Fibroblast of lung (primary cell): ENCODE measurements around the gene SGPL1.

ENCODE experiments used
- CTCF ChIP-seq, 2 donors: IDR thresholded peaks in 1 of 2; conservative IDR thresholded peaks in 1 of 2; 1 replicate in 1 of 2; 2 replicates in 1 of 2; pipeline ENCODE4 v1.5.1; 2011 to 2012; ENCODE audit warnings: low read length in 2 of 2, control low read depth in 1 of 2, inconsistent platforms in 1 of 2, low read depth in 1 of 2, mild to moderate bottlenecking in 1 of 2
- EZH2 ChIP-seq: IDR thresholded peaks from 2 replicates; pipeline ENCODE4 v1.5.1; 2012; ENCODE audit warnings: low read length, control low read depth, mild to moderate bottlenecking; ENCODE audit errors: missing control alignments

DNA sequence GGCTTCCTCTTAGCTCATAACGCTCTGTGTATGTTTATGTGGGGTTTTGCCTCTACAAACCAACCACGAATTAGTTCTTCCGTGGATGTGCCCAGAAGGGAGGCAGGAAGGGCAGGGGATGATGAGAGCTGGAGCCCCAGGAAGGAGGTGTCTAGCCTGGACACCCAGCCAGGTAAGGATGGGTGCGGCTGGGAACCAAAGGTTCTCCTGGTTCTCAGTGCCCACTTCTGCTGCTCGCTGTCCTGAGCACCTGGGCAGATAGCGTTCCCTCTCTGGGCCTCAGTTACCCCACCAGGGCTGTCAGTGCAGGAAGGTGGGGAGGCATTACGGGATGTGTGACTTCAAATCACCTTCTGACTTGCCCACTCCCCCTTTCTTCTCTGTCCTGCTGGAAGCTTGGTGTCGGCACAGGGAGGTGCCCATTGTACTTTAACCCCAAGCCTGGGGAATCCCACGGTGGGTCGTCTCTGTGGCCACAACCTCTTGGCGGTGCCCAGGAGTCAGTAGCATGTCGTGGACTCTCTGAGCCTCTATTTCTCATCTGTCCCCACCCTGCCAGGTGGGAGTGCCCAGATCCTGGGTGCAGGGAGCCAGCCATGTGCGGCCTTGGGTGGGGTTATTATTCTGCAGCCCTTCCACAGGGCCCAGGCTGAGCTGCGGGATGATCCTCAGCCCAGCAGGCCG lies 91.3 kb downstream of the SGPL1 start:
- TF ChIP-seq CTCF (conservative IDR thresholded peaks at IDR 0.05 in 1 of 2, IDR thresholded peaks at IDR 0.05 in 1 of 2; ENCODE audit: low read depth in 1 of 2, low read length in 2 of 2) (no peak), EZH2 (no peak)
